Pancreas (tissue), 10 donors: ENCODE data around the gene ERN1. TPM values are rescaled to one million over a fixed set of nuclear protein-coding genes. Genes with fewer than 3 reads are reported as not detected.

Source experiments
- ATAC-seq, 4 donors: fragments of 200-7000 bp; cut with Tn5 transposase; one replicate each; pipeline versions ENCODE4 v1.8.0 to v1.9.1; 2020; ENCODE audit warnings: mild to moderate bottlenecking in 4 of 4, moderate library complexity in 4 of 4
- DNase-seq, 6 donors: peaks; one replicate each; pipeline ENCODE4 v3.0.0-alpha.2; 2020
- FAIRE-seq: peaks from 2 replicates; lab custom pipeline; 2012; peaks lifted over from hg19 to GRCh38; lab: Jason Lieb, UNC
- H3K27ac ChIP-seq, 4 donors: fragments of 200-600 bp; sonication (generic); 1 replicate in 3 of 4; 2 replicates in 1 of 4; pipeline versions ENCODE4 v1.5.0 to v1.8.0; 2020
- H3K27me3 ChIP-seq, 4 donors: fragments of 200-600 bp; one replicate each; pipeline ENCODE4 v1.8.0; 2021
- H3K36me3 ChIP-seq, 3 donors: fragments of 200-600 bp; sonication (generic) in 1 of 3; one replicate each; pipeline versions ENCODE4 v1.5.0 to v1.8.0; 2020 to 2021
- H3K4me1 ChIP-seq, 3 donors: fragments of 200-600 bp; one replicate each; pipeline ENCODE4 v1.8.0; 2021
- H3K4me3 ChIP-seq, 4 donors: fragments of 200-600 bp; sonication (generic) in 2 of 4; one replicate each; pipeline versions ENCODE4 v1.5.0 to v1.8.0; 2020 to 2021
- H3K9me3 ChIP-seq, 4 donors: fragments of 200-600 bp; one replicate each; pipeline ENCODE4 v1.8.0; 2021
- WGBS, 2 donors: extraction: QIAGEN DNeasy Blood & Tissue Kit; methylation state at CpG; one replicate each; pipeline ENCODE4 v1.1.7; 2013; 5-methylcytosine and 5-hydroxymethylcytosine counted together
- intact Hi-C, 3 donors: fragments of 100-400 bp; cut with DNase I; formaldehyde crosslinking; loops; one replicate each; pipeline versions ENCODE4 v1.11.1 to v1.14.2; 2022
- polyA plus RNA-seq, 2 donors: library from polyadenylated mRNA; stranded (reverse); fragments of 200-250 nt; gene quantifications; one replicate each; pipeline ENCODE4 v1.2.3, GENCODE V29; 2013
- total RNA-seq, 6 donors: library from RNA; stranded (reverse); fragmentation: NEBNext Ultra II Directional in 4 of 6; extraction: Animal tissue kit (Norgen Biotek cat#: 25700) in 4 of 6; gene quantifications; one replicate each; pipeline versions ENCODE4 v1.2.1 to v1.2.4, GENCODE V29; 2021 to 2023
- TF ChIP-seq, protein P1 (sequence below), 4 donors: fragments of 200-600 bp; sonication (generic) in 3 of 4; IDR thresholded peaks; one replicate each; pipeline versions ENCODE4 v1.5.0 to v1.8.0; 2021; ENCODE audit warnings: antibody characterized with exemption in 4 of 4
- donor health status: healthy with polysubstance abuse.
- donor health status: DM: no; HTN: no; CAD: no; lungs with moderate emphysema.
- donor health status: DM: no; HTN: no; CAD: no.
- donor health status: control.
- donor health status: control.
- donor health status: Bipolar disorder and iron deficiency.
- donor health status: DM: yes; HTN: yes; CAD: no.
- donor health status: DM: no; HTN: no; CAD: no.
- donor health status: DM: no; HTN: no; CAD: no.
- donor health status: DM: yes; HTN: yes; CAD: no.

Gene ERN1
- total and polyA plus RNA-seq, 8 donors: 10.4 to 151 (median 39.1) TPM

DNA sequence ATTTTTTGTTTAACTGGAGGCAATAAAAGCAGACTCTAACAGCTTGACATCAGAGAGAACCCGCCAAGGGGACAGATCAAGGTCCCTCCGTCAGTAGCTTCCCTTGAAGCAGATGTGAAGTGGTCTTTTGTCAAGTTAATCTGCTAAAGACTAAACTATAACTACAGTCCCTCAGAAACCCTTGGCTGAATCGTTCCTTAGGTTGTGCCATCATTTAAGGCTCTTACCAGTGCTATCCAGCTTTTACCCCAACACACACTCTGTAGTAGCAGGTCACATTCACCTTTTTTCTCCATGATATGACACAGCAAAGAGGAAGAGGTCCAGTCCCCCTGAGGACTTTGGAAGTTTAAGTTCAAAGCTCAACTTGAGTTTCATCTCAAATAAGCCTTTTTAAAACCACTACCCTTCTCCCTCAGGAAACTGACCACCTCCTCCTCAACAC, 49.7 kb downstream of the ERN1 start:
- FAIRE-seq (no peak), DNase-seq (no peak), ATAC-seq (no peak)
- WGBS, 2 donors: 76 to 85% methylated on average over 3 of the region's 3 CpGs
- Histone ChIP-seq H3K4me3 (no peak overlapping the region), H3K9me3 (no peaks in the 10 kb centered on the region), H3K4me1 (peaks cover 44 to 59% (median 49%) of the 10 kb centered on the region in 3 donors), H3K27ac (no peak overlapping the region), H3K36me3 (peaks cover 0 to 21% (median 0%) of the 10 kb centered on the region in 3 donors), H3K27me3 (no peaks in the 10 kb centered on the region)
- TF ChIP-seq, protein P1, sequence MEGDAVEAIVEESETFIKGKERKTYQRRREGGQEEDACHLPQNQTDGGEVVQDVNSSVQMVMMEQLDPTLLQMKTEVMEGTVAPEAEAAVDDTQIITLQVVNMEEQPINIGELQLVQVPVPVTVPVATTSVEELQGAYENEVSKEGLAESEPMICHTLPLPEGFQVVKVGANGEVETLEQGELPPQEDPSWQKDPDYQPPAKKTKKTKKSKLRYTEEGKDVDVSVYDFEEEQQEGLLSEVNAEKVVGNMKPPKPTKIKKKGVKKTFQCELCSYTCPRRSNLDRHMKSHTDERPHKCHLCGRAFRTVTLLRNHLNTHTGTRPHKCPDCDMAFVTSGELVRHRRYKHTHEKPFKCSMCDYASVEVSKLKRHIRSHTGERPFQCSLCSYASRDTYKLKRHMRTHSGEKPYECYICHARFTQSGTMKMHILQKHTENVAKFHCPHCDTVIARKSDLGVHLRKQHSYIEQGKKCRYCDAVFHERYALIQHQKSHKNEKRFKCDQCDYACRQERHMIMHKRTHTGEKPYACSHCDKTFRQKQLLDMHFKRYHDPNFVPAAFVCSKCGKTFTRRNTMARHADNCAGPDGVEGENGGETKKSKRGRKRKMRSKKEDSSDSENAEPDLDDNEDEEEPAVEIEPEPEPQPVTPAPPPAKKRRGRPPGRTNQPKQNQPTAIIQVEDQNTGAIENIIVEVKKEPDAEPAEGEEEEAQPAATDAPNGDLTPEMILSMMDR (IDR thresholded peaks at IDR 0.05): no peak
- intact Hi-C loops: no loop called here

DNA sequence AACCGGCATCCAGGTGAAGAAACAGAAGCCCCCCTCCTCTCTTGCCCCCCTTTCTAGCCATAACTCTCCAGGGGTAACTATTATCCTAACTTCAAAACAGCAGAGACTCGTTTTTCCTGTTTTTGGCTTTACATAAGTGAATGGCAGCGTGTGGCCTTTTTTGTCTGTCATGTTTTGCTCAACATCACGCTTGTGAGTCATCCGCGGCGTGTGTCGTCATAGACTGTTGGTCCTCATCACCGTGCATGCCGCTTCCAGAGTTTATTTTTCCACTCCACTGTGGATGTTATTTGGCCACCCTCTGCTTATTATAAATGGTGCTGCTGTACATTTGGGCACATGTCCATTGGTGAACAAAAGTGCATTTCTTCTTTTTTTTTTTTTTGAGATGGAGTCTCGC, 52.6 kb downstream of the ERN1 start:
- intact Hi-C loops: loop anchor here in 1 of 3 donors (5.0 kb wide), 1 partner anchor 45 kb away; no protein-coding TSS in a partner anchor
- TF ChIP-seq, protein P1 (IDR thresholded peaks at IDR 0.05): no peak
- Histone ChIP-seq H3K9me3 (no peaks in the 10 kb centered on the region), H3K4me3 (no peak overlapping the region), H3K36me3 (peaks cover 0 to 28% (median 0%) of the 10 kb centered on the region in 3 donors), H3K4me1 (peaks cover 37 to 51% (median 43%) of the 10 kb centered on the region in 3 donors), H3K27ac (peak overlapping the region in 2 of 4 donors; percentile 34 to 88), H3K27me3 (no peaks in the 10 kb centered on the region)
- ATAC-seq (no peak), DNase-seq (no peak), FAIRE-seq (no peak)
- 72 to 75% methylated on average over 11 of the region's 11 CpGs for WGBS, 2 donors

DNA sequence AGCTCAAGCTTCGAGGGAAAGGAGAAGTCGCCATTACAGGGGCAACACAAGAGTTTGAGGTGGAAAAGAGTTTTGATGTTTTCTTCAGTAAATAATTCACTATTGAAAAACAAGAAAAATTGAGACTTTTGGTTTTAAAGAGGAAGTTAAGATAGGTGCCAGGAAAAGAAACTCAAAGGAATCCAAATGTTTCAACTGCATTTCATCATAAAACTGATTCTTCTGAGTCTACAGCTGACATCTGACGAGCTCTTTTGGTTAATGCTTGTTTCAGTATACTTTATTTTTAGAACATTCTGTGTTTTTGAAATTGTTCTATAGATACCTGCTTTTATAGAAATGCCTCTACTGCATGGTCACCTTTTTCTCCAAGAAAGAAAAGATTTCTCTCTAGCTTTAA, 54.0 kb downstream of the ERN1 start:
- ATAC-seq (no peak), FAIRE-seq (no peak), DNase-seq (no peak)
- H3K27me3 ChIP-seq: no peaks in the 10 kb centered on the region
- peaks cover 0 to 40% (median 9%) of the 10 kb centered on the region in 3 donors for H3K36me3 ChIP-seq
- TF ChIP-seq, protein P1 (IDR thresholded peaks at IDR 0.05): no peak
- H3K9me3 ChIP-seq: no peaks in the 10 kb centered on the region
- H3K4me1 ChIP-seq: peaks cover 27 to 41% (median 32%) of the 10 kb centered on the region in 3 donors
- intact Hi-C loops: loop anchor here in 1 of 3 donors (5.0 kb wide), 1 partner anchor 46 kb away; no protein-coding TSS in a partner anchor
- no peak overlapping the region for H3K4me3 ChIP-seq
- H3K27ac ChIP-seq: peak overlapping the region; percentile 28 to 88 (median 57)
- 51 to 52% methylated on average over 3 of the region's 3 CpGs for WGBS, 2 donors

DNA sequence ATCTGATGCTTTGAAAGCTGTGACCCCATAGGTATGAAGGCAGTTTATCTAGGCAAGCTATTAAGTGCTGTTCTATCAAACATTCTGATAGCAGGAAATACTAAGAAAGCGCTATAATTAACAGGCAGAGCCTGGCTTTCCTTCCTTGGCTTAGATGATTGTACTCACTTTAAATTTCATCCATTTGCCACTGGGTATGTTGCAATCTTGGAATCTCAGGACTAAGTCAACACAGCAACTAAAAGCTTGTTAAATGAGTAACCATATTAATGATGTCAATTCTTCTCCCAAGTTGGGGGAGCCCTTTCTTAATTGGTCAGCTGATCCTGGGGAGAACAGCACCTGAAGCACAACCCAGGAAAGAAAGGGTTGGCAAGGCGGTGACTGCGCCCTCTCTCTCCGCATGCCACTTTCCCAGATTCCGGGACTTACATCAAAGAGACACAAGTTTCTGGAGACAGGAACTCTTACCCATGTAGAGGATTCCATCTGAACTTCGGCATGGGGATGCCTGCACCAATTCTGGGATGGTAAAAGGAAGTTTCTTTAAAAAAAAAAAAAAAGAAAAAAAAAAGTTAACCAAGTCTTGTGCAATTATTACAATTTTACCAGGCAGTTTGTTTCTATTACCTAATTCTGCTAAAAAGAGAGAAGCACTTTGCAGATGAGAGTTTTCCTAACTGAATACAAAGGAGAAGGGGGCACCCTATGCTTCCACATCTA, 55.1 kb downstream of the ERN1 start:
- 10 to 14% methylated on average over 6 of the region's 6 CpGs for WGBS, 2 donors
- TF ChIP-seq, protein P1 (IDR thresholded peaks at IDR 0.05): no peak
- Histone ChIP-seq H3K4me3 (peak overlapping the region in 1 of 4 donors; percentile 10), H3K27ac (peak overlapping the region; percentile 28 to 88 (median 57)), H3K9me3 (no peaks in the 10 kb centered on the region), H3K27me3 (no peaks in the 10 kb centered on the region), H3K36me3 (peaks cover 0 to 51% (median 20%) of the 10 kb centered on the region in 3 donors), H3K4me1 (peaks cover 27 to 41% (median 32%) of the 10 kb centered on the region in 3 donors)
- intact Hi-C loops: loop anchor here in 2 of 3 donors (5.0 kb wide), 2 partner anchors 47 to 52 kb away; no protein-coding TSS in a partner anchor
- no peak for FAIRE-seq
- peak in 4 of 6 donors; percentile 66 to 87 (median 82) for DNase-seq
- peak; percentile 85 to 93 (median 90) for ATAC-seq
